HG03565 (cell line): ENCODE data around the gene TKT.

Experiments used
- ATAC-seq: cut with Tn5 transposase; IDR thresholded peaks from one replicate; pipeline ENCODE4 v1.9.1; 2021; ENCODE audit warnings: mild to moderate bottlenecking, moderate library complexity; ENCODE audit not compliant: unreplicated experiment

Gene TKT

GRCh38 chr3:53183514-53183913 lies 72.3 kb downstream of the TKT start:
- no peak for ATAC-seq

- ATAC-seq: no peak
These were observed 73.0 kb downstream of the TKT start for GRCh38 chr3:53182764-53183355.

GRCh38 chr3:53181528-53181927 lies 74.3 kb downstream of the TKT start:
- no peak for ATAC-seq

GRCh38 chr3:53181024-53181371 lies 74.8 kb downstream of the TKT start:
- ATAC-seq: no peak

GRCh38 chr3:53180305-53181023 lies 75.4 kb downstream of the TKT start:
- peak; percentile 84 for ATAC-seq

- no peak for ATAC-seq
These were observed 76.2 kb downstream of the TKT start for GRCh38 chr3:53179580-53179979.

DNA sequence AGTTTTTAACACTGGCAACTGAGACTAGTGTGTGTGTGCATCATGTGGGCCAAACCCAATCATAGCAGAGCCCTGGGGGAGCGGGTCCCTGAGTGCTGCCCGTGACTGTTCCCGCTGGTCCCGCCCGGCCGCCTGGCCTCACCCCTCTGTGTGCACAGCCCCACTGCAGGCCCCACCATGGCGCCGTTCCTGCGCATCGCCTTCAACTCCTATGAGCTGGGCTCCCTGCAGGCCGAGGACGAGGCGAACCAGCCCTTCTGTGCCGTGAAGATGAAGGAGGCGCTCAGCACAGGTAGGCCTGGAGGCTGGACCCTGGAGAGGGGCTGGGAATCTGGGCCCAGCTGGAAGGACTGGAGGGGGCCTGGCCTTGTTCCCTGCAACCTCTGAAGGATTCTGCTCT lies 77.6 kb downstream of the TKT start:
- no peak for ATAC-seq

DNA sequence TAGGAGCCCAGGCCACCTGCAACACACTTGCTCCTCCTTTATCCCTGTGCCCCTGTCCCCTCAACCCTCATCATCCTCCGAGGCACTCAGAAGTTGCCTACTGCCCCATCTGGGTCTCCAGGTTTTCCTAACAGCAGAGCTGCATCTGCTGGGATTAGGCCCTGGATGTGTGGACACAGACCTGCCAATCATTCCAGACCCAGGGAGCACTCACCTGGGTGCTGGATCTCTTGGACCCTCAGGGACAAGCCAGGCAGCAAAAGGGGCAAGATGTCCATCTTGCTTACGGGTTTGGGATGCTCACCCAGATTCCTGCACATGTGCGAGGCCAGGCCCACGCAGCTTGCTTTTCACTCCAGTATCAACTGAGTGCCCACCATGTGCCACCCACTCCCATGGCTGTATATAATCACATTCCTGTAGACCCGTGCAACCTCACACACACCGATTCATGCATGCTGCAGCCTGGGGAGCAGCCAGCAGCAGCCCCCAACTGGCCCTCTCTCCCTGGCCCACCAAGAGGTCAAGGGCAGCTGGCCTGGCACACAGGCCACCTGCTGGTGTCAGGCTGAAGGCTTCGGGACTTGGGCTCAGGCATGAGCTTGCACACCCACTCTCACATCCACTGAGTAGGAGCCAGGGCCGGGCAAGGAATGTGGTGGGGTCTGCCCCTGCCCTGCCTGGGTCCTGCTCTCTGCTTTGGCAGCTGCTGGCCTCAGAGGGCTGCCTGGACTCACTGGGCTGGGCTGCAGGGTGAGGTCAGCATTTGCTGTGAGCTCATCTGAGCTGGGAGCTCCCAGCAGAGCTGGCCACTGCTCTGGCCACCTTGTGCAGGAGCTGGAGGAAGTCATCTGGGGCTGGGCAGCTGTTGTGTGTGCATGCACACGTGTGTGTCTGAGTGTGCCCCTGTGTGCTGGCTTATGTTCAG lies 79.9 kb downstream of the TKT start:
- no peak for ATAC-seq
